K562 (cell line): Measurements from ENCODE around the gene HADHB. TPM values are rescaled to one million over a fixed set of nuclear protein-coding genes. Genes with fewer than 3 reads are reported as not detected.

Experiments
- BCL6 ChIP-seq: fragments of 250-450 bp; sonication (Bioruptor Pico); IDR thresholded peaks from 2 replicates; pipeline ENCODE4 v1.4.0; 2020
- CREB3 ChIP-seq: fragments of 450-650 bp; conservative IDR thresholded peaks from 2 replicates; pipeline ENCODE4 v1.6.1; 2016; ENCODE audit warnings: missing genetic modification characterization, low read depth, mild to moderate bottlenecking, missing compliant biosample characterization, moderate library complexity
- DIDO1 ChIP-seq: fragments of 450-650 bp; IDR thresholded peaks from 2 replicates; pipeline ENCODE4 v1.6.1; 2016; ENCODE audit warnings: low read depth, missing biosample characterization, missing genetic modification characterization
- DPF2 ChIP-seq: fragments of 450-650 bp; IDR thresholded peaks from 2 replicates; pipeline ENCODE4 v1.6.1; 2016
- KAT8 ChIP-seq: fragments of 450-650 bp; IDR thresholded peaks from 2 replicates; pipeline ENCODE4 v1.6.1; 2016; ENCODE audit warnings: low read depth, mild to moderate bottlenecking
- KHSRP ChIP-seq: fragments of 450-650 bp; IDR thresholded peaks from 2 replicates; pipeline ENCODE4 v1.6.1; 2017
- KLF1 ChIP-seq: fragments of 450-650 bp; IDR thresholded peaks from 2 replicates; pipeline ENCODE4 v1.6.1; 2016; ENCODE audit warnings: missing genetic modification characterization, missing compliant biosample characterization
- MAFK ChIP-seq: IDR thresholded peaks from 2 replicates; pipeline ENCODE4 v1.6.1; 2011; ENCODE audit warnings: low read length, improper control_type of control experiment
- RBM34 ChIP-seq: fragments of 200-400 bp; formaldehyde crosslinking; IDR thresholded peaks from 2 replicates; pipeline ENCODE4 v1.6.1; 2018; ENCODE audit warnings: low read length, borderline replicate concordance; ENCODE audit not compliant: insufficient read depth
- SMARCB1 ChIP-seq: IDR thresholded peaks from 2 replicates; pipeline ENCODE4 v1.6.1; 2011; ENCODE audit warnings: improper control_type of control experiment, low read depth; ENCODE audit not compliant: insufficient read length
- TBP ChIP-seq: optimal IDR thresholded peaks from 2 replicates; pipeline ENCODE3; 2011; ENCODE audit warnings: low read depth, low read length, improper control_type of control experiment
- TCF15 ChIP-seq: fragments of 250-450 bp; sonication (Bioruptor Pico); IDR thresholded peaks from 2 replicates; pipeline ENCODE4 v1.8.0; 2022; ENCODE audit warnings: moderate library complexity, mild to moderate bottlenecking, inconsistent platforms
- U2AF2 ChIP-seq: fragments of 200-400 bp; formaldehyde crosslinking; optimal IDR thresholded peaks from 2 replicates; pipeline ENCODE3; 2017; ENCODE audit warnings: low read depth, mild to moderate bottlenecking, low read length
- UBTF ChIP-seq, 2 experiments: IDR thresholded peaks; 2 replicates each; pipeline ENCODE4 v1.6.1; 2012; ENCODE audit warnings: improper control_type of control experiment in 2 of 2, low read depth in 2 of 2, low read length in 2 of 2, borderline replicate concordance in 1 of 2
- YY1 ChIP-seq, 3 experiments: IDR thresholded peaks; 2 replicates each; pipeline ENCODE4 v1.6.1; 2011; ENCODE audit warnings: low read length in 2 of 3, mild to moderate bottlenecking in 2 of 3, moderate library complexity in 2 of 3, borderline replicate concordance in 1 of 3, control low read depth in 1 of 3, low read depth in 1 of 3; ENCODE audit not compliant: insufficient read depth in 3 of 3, insufficient replicate concordance in 2 of 3, control insufficient read depth in 1 of 3, insufficient read length in 1 of 3; ENCODE audit errors: extremely low read depth in 1 of 3
- ZFP91 ChIP-seq: sonication (generic); formaldehyde crosslinking; IDR thresholded peaks from 2 replicates; pipeline ENCODE4 v1.8.0; 2022; ENCODE audit warnings: mild to moderate bottlenecking, missing genetic modification reagents
- ZMIZ1 ChIP-seq, 2 experiments: fragments of 150-350 bp in 1 of 2; IDR thresholded peaks; 2 replicates each; pipeline ENCODE4 v1.6.1; 2012 to 2016; ENCODE audit warnings: low read depth in 2 of 2, low read length in 2 of 2, mild to moderate bottlenecking in 1 of 2, moderate library complexity in 1 of 2
- ZNF695 ChIP-seq: fragments of 450-650 bp; formaldehyde crosslinking; IDR thresholded peaks from 2 replicates; pipeline ENCODE4 v1.4.0; 2020; ENCODE audit warnings: mild to moderate bottlenecking, moderate library complexity
- ZSCAN29 ChIP-seq: fragments of 450-650 bp; IDR thresholded peaks from 2 replicates; pipeline ENCODE4 v1.6.1; 2017
- polyA plus RNA-seq, 8 experiments: library from polyadenylated mRNA; depleted of rRNA in 4 of 8; stranded (reverse) in 5 of 8; unstranded in 3 of 8; fragments of >200 nt; fragmentation: Nextera tagmentation in 2 of 8; fragmentation: Illumina TruSeq in 1 of 8; extraction: Ambion mirVana in 2 of 8; extraction: Trizol in 1 of 8; gene quantifications; 2 replicates each; pipeline versions ENCODE4 v1.2.1 to v1.2.3, GENCODE V29; 2011 to 2014; ENCODE audit warnings: inconsistent platforms in 1 of 8, missing spikeins in 1 of 8
- total RNA-seq, 7 experiments: library from RNA; depleted of rRNA in 6 of 7; stranded (reverse); fragments of >200 nt in 6 of 7; fragmentation: Illumina TruSeq in 2 of 7; extraction: Trizol in 2 of 7; gene quantifications; 2 replicates each; pipeline versions ENCODE4 v1.2.1 to v1.2.3, GENCODE V29; 2011 to 2021; ENCODE audit warnings: low replicate concordance in 1 of 7

The HADHB gene
- total and polyA plus RNA-seq, 9 of the 15 experiments (the other 6 are each of a cell fraction or from before 2014, with no cell fraction given) = 67.3 to 199 (median 100) TPM

- no peak for TF ChIP-seq RBM34
- no peak for TF ChIP-seq DIDO1
- no peak for TF ChIP-seq ZFP91 (CRISPR knock-in tag)
- TF ChIP-seq ZNF695 = no peak
- no peak for TF ChIP-seq MAFK
- peak; percentile 55 for TF ChIP-seq SMARCB1
- no peak for TF ChIP-seq KHSRP
- TF ChIP-seq ZMIZ1 (IDR thresholded peaks at IDR 0.05; ENCODE audit: low read depth in 2 of 2, low read length in 2 of 2) = 0 out of 4 replicates have a peak, but pooled peaks of 1 of the 2 experiments have one; percentile 22
- TF ChIP-seq ZSCAN29 = no peak
- no peak for TF ChIP-seq YY1 (IDR thresholded peaks at IDR 0.05; ENCODE audit: borderline replicate concordance in 1 of 3, control insufficient read depth in 1 of 3, extremely low read depth in 1 of 3, insufficient read depth in 3 of 3, insufficient read length in 1 of 3, insufficient replicate concordance in 2 of 3, low read depth in 1 of 3, low read length in 2 of 3)
- no peak for TF ChIP-seq TCF15 (CRISPR knock-in tag)
- peak; percentile 74 for TF ChIP-seq DPF2
- no peak for TF ChIP-seq KAT8
- no peak for TF ChIP-seq KLF1 (tag)
- TF ChIP-seq UBTF (IDR thresholded peaks at IDR 0.05; ENCODE audit: borderline replicate concordance in 1 of 2, low read depth in 2 of 2, low read length in 2 of 2) = peak in 1 of 2 experiments; percentile 50; a peak in 1 of 4 replicates
- TF ChIP-seq BCL6 = no peak
- no peak for TF ChIP-seq CREB3
- TF ChIP-seq TBP = no peak
- no peak for TF ChIP-seq U2AF2
These were observed 72.1 kb downstream of the HADHB start (continued) for GRCh38 chr2:26316845-26317244.
